Measurements from ENCODE around the gene MAST4. TPM values are rescaled to one million over a fixed set of nuclear protein-coding genes. Genes with fewer than 3 reads are reported as not detected.

MAST4 gene
- total and polyA plus RNA-seq, 2 of the 8 experiments (the other 6 are each of a cell fraction or from before 2014, with no cell fraction given), result 1.5 to 2.6 TPM

DNA sequence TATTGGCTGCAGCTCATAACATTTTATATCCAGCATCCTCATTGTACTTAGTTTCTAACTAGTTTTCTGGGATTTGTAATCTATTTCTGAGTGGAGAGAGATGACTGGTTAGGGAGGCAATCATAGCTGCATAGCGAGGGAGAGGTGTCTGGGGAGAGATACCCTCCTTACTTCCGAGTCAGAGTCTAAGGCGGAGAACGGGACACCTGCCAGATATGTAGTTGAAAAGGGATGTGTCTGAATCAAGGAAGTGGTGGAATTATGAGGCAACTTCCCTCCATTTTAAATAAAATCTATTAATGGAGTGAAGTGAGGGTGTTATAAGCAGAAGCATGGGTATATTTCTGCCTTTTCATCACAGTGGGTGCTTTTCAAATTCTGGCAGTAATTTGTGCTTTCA is 126.5 kb downstream of the MAST4 start (continued):
- TF ChIP-seq, protein P1, sequence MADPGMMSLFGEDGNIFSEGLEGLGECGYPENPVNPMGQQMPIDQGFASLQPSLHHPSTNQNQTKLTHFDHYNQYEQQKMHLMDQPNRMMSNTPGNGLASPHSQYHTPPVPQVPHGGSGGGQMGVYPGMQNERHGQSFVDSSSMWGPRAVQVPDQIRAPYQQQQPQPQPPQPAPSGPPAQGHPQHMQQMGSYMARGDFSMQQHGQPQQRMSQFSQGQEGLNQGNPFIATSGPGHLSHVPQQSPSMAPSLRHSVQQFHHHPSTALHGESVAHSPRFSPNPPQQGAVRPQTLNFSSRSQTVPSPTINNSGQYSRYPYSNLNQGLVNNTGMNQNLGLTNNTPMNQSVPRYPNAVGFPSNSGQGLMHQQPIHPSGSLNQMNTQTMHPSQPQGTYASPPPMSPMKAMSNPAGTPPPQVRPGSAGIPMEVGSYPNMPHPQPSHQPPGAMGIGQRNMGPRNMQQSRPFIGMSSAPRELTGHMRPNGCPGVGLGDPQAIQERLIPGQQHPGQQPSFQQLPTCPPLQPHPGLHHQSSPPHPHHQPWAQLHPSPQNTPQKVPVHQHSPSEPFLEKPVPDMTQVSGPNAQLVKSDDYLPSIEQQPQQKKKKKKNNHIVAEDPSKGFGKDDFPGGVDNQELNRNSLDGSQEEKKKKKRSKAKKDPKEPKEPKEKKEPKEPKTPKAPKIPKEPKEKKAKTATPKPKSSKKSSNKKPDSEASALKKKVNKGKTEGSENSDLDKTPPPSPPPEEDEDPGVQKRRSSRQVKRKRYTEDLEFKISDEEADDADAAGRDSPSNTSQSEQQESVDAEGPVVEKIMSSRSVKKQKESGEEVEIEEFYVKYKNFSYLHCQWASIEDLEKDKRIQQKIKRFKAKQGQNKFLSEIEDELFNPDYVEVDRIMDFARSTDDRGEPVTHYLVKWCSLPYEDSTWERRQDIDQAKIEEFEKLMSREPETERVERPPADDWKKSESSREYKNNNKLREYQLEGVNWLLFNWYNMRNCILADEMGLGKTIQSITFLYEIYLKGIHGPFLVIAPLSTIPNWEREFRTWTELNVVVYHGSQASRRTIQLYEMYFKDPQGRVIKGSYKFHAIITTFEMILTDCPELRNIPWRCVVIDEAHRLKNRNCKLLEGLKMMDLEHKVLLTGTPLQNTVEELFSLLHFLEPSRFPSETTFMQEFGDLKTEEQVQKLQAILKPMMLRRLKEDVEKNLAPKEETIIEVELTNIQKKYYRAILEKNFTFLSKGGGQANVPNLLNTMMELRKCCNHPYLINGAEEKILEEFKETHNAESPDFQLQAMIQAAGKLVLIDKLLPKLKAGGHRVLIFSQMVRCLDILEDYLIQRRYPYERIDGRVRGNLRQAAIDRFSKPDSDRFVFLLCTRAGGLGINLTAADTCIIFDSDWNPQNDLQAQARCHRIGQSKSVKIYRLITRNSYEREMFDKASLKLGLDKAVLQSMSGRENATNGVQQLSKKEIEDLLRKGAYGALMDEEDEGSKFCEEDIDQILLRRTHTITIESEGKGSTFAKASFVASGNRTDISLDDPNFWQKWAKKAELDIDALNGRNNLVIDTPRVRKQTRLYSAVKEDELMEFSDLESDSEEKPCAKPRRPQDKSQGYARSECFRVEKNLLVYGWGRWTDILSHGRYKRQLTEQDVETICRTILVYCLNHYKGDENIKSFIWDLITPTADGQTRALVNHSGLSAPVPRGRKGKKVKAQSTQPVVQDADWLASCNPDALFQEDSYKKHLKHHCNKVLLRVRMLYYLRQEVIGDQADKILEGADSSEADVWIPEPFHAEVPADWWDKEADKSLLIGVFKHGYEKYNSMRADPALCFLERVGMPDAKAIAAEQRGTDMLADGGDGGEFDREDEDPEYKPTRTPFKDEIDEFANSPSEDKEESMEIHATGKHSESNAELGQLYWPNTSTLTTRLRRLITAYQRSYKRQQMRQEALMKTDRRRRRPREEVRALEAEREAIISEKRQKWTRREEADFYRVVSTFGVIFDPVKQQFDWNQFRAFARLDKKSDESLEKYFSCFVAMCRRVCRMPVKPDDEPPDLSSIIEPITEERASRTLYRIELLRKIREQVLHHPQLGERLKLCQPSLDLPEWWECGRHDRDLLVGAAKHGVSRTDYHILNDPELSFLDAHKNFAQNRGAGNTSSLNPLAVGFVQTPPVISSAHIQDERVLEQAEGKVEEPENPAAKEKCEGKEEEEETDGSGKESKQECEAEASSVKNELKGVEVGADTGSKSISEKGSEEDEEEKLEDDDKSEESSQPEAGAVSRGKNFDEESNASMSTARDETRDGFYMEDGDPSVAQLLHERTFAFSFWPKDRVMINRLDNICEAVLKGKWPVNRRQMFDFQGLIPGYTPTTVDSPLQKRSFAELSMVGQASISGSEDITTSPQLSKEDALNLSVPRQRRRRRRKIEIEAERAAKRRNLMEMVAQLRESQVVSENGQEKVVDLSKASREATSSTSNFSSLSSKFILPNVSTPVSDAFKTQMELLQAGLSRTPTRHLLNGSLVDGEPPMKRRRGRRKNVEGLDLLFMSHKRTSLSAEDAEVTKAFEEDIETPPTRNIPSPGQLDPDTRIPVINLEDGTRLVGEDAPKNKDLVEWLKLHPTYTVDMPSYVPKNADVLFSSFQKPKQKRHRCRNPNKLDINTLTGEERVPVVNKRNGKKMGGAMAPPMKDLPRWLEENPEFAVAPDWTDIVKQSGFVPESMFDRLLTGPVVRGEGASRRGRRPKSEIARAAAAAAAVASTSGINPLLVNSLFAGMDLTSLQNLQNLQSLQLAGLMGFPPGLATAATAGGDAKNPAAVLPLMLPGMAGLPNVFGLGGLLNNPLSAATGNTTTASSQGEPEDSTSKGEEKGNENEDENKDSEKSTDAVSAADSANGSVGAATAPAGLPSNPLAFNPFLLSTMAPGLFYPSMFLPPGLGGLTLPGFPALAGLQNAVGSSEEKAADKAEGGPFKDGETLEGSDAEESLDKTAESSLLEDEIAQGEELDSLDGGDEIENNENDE (IDR thresholded peaks at IDR 0.05; ENCODE audit: insufficient replicate concordance, low read length), result no peak
- TF ChIP-seq YY1 (IDR thresholded peaks at IDR 0.05; ENCODE audit: low read depth, low read length), result no peak
- no peak for TF ChIP-seq RNF2 (IDR thresholded peaks at IDR 0.05; ENCODE audit: borderline replicate concordance, low read depth, low read length, missing control alignments, poor library complexity, severe bottlenecking)
- TF ChIP-seq PHF8 (conservative IDR thresholded peaks at IDR 0.05; ENCODE audit: low read depth, low read length), result no peak
- no peak for TF ChIP-seq TEAD4 (IDR thresholded peaks at IDR 0.05; ENCODE audit: low read depth, low read length)
- TF ChIP-seq, protein P2, sequence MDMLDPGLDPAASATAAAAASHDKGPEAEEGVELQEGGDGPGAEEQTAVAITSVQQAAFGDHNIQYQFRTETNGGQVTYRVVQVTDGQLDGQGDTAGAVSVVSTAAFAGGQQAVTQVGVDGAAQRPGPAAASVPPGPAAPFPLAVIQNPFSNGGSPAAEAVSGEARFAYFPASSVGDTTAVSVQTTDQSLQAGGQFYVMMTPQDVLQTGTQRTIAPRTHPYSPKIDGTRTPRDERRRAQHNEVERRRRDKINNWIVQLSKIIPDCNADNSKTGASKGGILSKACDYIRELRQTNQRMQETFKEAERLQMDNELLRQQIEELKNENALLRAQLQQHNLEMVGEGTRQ (IDR thresholded peaks at IDR 0.05; ENCODE audit: low read length), result no peak
- no peak for TF ChIP-seq TAF1 (IDR thresholded peaks at IDR 0.05; ENCODE audit: low read depth, low read length)
- TF ChIP-seq CBX8 (IDR thresholded peaks at IDR 0.05; ENCODE audit: borderline replicate concordance, low read depth, low read length), result no peak

Measured in H1 (cell line).